GM18858 (cell line): ENCODE data around the gene OR2AE1.
"Not testable (repeated sequence)": the region's sequence is repeated elsewhere in the genome, so short reads cannot be mapped to it uniquely, and the experiment has no call there.

Experiments
- ATAC-seq: cut with Tn5 transposase; IDR thresholded peaks from one replicate; pipeline ENCODE4 v1.9.1; 2021; ENCODE audit not compliant: unreplicated experiment

OR2AE1 gene, protein sequence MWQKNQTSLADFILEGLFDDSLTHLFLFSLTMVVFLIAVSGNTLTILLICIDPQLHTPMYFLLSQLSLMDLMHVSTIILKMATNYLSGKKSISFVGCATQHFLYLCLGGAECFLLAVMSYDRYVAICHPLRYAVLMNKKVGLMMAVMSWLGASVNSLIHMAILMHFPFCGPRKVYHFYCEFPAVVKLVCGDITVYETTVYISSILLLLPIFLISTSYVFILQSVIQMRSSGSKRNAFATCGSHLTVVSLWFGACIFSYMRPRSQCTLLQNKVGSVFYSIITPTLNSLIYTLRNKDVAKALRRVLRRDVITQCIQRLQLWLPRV

DNA sequence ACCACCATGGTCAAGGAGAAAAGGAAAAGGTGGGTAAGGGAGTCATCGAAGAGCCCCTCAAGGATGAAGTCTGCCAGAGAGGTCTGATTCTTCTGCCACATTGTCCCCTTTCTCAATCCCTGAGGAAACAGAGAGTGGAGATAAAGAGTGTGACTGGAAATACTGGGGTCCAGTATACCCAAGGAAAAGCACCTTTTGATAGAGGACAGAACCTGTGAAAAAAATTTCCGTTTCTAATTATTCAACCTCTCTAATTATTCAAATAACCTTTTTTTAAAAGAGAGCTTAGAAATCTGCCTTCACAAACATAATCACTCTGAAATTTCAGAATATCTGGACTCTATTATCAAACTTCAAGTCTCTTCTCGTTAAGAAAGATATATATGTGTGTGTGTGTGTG, at the start of gene OR2AE1:
OR2AE1 (minus strand) TSS at position 101 of the 400 bp plus-strand sequence; CDS start at position 101, 0 bp downstream.
- no peak for ATAC-seq

DNA sequence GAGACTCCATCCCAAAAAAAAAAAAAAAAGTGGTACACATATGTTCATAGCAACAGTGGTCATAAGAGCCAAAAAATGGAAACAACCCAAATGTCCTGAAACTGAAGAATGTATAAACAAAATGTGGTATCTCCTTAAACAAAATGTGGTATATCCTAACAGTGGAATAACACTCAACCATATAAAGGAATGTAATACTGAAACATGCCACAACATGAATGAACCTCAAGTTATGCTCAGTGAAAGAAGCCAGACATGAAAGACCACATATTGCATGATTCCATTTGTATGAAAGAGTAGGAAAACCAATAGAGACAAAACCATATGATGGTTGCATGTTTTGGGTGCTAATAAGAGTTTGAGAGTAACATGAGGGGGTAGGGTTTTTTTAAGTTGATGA, 49.5 kb upstream of the OR2AE1 start:
- ATAC-seq = no peak

DNA sequence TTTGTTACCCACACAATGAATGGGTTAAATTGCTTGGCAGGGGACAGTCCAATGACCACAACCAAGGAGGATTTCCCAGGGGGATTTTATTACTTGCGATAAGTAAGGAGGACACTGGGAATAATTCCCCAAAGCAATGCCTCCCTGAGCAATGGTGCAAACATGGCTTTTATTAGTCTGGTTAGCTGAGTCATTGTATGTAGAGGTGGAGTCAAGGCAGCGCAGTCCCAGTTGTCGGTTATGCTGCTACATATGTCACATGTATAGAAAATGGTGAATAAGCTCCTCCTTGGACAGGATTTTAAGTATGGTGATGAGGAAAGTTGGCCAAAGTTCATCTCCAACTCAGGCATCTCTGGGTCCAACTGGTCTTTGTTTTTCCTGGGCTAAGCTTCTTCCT, 46.4 kb upstream of the OR2AE1 start:
- no peak for ATAC-seq

DNA sequence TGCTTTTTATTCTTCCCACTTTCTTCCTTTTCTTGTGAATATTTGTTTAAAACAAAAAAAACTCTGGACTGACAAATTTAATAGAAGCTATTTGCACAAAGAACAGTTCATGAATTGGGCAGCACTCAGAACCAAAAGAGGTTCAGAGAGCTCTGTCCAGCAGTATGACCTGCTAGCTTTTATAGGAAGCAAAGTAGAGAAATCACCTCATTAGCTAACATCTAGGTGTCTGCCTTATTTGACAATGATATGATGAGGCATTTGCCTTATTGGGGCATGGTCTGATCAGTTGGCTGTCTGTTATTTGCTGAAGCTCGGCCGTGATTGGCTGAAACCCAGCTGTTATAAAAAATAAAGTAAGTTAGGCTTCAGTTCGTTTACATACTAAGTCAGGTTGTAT, 43.3 kb upstream of the OR2AE1 start:
- no peak for ATAC-seq

DNA sequence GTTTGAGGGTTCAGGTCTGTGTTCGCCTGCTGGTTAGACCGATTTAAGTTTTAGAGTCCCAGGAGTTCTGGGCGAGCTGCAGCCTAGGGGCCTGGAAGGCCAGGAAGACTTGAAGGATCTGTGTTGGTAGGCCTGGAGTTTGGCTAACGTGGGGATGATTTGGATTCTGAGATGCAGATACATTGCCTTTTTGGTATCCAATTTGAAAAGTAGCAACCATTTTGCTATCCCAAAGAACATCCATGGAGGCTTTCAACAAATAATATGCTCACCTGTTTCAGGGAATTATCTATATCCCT, 42.9 kb upstream of the OR2AE1 start:
- ATAC-seq = no peak

DNA sequence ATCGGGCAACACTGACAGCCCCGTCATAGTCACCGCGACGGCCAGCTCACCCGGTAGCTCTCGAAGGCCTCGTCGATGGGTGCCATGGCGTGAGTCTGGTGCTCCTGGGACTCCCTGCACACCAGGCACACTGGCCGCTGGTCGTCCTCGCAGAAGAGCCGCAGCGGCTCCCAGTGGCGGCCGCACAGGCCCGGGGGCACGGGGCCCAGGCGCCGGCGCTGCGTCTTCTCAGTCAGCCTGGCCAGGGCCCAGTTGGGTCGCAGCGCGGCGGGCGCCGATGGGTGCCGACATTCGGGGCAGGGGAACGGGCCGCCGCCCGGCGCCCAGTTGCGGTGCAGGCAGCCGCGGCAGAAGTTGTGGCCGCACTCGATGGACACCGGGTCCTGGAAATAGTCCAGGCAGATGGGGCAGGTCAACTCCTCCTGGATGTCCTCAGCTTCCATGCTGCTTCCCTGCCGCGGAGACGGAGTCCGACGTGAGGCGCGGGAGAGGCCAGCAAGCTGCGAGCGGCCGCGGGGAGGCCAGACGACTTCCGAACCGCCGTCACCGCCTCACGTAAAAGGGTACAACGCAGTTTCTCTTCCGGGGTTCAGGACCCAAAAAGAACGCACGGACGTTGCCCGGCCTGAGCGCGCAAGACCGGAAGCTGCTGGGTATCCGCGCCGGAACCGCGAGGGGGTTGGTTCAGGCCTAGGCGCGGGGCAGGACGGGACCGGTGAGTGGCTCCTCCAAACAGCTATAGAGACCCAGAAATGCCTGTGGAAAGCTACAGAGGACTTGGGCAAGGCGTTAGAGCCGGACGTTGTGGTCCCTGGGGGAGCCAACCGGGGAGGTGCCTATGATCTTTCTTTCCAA, 42.4 kb upstream of the OR2AE1 start, which contains the start of gene TRIM4:
TRIM4 (minus strand) TSS at position 572 of the 855 bp plus-strand sequence; CDS start at position 443, 129 bp downstream.
- ATAC-seq = peak; percentile 84

DNA sequence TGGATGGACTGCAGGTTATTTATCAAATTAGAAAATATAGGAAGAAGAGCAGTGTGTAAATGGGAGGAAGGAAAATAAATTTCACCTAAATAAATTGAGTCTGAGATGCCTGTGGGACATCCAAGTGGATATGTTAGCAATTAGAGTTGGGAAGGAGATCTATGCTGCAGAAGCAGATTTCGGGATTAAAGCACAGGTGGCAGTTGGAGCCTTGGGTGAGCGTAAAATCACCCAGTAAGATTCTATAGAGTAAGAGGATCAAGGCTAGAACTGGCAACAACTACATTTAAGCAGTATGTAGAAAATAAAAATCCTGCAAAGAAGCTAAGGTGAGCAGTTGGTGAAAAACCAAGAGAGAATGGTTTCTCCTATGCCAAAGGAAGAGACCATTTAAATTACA, 34.1 kb upstream of the OR2AE1 start:
- no peak for ATAC-seq

DNA sequence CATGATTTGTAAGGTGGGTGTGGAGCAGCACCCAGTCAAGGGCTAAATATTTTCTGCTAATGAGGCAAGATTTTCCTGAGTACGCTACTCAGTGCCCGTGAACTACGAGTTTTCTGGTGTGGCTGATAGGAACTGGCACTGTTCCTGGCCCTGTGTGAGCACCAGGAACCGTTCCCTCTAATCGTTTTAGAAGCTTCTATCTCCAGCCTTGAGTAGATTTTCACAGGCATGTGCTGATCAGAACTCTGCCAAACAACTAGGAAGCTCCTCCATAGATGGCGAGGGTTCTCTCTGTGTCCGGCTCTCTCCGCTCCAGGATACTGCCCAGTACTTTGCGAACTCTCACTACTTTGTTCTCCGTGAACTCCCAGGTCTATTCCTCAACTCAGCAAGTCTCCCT, 24.7 kb upstream of the OR2AE1 start:
- ATAC-seq = no peak

DNA sequence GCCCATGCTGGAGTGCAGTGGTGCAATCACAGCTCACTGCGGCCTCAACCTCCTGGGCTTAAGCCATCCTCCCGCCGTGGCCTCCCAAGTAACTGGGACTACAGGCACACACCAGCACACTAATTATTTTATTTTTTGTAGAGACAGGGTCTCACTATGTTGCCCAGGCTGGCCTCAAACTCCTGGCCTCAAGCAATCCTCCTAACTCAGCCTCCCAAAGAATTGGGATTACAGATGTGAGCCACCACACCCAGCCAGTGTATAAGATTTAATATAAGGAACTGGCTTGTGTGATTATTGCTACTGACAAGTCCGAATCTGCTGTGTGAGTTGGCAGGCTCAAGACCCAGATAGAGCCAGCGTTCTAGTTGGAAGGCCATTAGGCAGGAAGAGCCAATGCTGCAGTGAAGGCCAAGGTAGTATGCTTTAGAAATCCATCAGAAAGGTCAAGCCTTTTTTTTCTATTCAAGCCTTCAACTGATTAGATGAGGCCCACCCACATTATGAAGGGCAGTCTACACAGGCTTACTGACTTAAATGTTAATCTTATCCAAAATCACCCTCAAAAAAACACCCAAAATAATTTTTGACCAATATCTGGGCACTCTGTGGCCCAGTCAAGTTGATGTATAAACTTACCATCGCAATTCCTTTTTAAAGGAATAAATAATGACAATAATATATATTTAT, 23.1 kb upstream of the OR2AE1 start:
- no peak for ATAC-seq

DNA sequence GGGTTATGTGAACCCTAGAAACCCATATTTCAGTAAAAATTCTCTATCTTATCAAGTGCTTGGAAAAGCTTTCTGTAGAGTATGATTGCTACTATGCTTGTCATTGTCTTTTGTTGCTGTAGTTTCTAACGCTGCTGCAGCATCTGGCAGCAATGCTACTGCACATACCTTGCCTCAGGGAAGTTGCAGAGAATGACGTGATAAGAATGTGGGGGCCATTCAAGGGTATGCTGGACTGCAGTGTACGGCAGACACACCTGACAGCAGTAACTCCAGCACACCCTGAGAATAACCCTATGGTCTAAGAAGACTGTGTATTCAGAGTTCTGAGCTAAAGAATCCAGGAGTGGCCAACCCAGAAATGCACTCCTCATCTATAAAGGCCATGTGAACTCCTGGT, 22.0 kb upstream of the OR2AE1 start:
- ATAC-seq = no peak

DNA sequence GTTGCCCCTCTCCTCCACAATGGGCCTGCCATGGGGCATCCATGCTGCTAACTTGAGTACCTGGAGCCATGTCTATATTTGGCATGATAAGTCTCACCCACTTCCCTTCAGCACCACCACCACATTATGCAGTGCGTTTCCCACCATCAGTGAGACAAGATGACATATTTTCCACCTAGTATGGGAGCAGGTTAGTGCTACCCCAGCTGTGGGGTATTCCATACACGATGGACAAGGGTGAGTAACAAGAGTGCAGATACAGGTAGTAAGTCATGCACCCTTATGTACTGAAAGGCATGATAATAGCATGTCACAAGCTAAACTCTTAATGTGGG, 21.2 kb upstream of the OR2AE1 start:
- ATAC-seq = no peak

DNA sequence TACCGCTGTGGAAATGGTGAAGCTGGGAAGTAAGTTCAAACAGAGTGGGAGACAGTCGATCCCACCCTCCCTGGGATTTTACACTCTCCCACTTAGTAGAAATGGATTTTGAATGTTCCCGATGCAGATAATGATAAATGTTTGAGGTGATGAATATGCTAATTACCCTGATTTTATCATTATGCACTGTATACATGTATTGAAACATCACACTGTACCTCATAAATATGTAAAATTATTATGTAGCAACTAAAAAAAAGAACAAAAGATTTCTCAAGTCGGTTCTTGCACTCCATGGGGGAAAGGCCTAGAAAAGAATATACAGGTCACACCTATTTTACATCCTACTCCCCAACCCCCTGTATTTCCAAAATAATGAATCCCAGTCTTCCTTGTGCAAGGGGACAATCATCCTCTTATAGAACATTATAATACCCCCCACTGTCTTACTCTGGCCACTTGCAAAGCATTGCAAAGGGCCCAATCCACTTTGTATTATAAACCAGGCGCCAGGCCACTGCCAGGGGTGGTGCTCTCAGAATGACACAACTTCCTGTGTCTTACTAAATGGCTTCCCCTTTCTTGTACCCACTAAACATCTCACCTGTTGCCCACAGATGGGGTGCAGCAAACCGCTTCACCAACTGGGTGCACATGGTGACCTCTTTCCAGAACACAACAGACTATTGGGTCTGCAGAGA, 20.6 kb upstream of the OR2AE1 start:
- ATAC-seq = no peak

DNA sequence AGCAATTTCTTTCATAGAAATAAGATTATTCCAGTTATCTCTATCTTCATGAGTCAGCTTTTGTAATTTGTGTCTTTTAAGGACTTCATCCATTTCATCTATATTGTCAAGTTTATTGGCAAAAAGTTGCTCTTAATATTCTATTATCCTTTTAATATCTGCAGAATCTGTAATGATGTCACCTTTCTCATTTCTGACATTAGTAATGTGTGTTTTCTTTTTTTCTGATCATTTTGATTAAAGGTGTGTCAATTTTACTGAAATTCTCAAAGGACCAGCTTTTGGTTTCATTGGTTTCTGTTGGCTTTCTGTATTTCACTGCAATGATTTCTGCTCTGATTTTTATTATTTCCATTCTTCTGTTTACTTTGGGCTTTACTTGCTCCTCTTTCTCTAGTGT, 17.9 kb upstream of the OR2AE1 start:
- no peak for ATAC-seq

DNA sequence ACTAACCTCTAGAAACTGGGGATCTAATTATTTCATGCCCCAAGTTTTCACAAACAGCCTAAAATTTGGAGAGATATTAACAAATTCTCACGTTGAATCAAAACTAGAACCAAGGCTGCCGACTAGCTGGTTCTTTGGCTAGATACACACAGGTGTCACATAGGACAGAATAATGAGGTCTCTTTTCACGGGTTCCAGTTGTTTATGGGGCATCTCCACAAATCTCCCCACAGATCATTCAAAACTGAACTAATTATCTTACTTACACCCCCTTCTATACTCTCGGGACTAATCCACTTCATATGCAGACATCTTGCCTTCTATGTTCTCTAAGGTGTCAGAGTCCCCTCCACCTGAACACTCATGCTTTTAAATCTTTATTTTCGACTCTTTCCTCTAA, 16.4 kb upstream of the OR2AE1 start:
- ATAC-seq = no peak

DNA sequence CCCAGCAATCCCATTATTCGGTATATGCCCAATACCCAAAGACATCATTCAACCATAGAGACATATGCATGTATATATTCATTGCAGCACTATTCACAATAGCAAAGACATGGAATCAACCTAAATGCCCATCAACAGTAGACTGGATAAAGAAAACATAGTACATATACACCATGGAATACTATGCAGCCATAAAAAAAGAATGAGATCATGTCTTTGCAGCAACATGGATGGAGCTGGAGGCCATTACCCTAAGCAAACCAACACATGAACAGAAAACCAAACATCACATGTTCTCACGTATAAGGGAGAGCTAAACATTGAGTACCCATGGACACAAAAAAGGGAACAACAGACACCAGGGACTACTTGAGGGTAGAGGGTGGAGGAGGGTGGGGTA, 13.5 kb upstream of the OR2AE1 start:
- not testable (repeated sequence) for ATAC-seq

DNA sequence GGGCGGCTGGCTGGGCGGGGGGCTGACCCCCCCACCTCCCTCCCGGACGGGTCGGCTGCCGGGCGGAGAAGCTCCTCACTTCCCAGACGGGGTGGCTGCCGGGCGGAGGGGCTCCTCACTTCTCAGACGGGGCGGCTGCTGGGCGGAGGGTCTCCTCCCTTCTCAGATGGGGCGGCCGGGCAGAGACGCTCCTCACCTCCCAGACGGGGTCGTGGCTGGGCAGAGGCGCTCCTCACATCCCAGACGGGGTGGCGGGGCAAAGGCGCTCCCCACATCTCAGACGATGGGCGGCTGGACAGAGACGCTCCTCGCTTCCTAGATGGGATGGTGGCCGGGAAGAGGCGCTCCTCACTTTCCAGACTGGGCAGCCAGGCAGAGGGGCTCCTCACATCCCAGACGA, 11.5 kb upstream of the OR2AE1 start:
- not testable (repeated sequence) for ATAC-seq

DNA sequence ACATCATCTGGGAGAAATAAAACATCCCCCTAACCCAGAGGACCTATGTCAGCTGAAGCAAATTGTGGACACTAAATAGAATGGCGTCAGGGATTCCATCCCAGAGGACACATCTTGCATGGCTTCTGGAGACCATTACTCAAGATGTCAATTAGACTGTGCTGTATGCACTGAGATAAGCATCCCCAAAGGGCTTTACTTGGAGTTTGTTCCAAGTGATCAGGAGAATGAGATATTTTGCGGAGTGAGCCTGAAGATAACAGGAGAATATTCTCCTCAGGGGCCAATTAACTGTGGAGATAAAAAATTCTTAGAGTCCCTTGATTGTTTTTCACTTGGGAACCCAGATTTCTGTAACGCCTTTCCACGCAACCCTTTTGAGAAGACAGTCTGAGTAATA, 4.5 kb upstream of the OR2AE1 start:
- no peak for ATAC-seq

DNA sequence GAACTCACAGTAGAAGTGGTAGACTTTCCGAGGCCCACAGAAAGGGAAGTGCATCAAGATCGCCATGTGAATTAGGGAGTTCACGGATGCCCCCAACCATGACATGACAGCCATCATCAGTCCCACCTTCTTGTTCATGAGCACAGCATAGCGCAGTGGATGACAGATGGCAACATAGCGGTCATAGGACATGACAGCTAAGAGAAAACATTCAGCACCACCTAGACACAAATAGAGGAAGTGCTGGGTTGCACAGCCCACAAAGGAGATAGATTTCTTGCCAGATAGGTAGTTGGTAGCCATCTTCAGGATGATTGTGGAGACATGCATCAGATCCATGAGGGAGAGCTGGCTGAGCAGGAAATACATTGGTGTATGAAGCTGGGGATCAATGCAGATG, 342 bp downstream of the OR2AE1 start:
- ATAC-seq = no peak

DNA sequence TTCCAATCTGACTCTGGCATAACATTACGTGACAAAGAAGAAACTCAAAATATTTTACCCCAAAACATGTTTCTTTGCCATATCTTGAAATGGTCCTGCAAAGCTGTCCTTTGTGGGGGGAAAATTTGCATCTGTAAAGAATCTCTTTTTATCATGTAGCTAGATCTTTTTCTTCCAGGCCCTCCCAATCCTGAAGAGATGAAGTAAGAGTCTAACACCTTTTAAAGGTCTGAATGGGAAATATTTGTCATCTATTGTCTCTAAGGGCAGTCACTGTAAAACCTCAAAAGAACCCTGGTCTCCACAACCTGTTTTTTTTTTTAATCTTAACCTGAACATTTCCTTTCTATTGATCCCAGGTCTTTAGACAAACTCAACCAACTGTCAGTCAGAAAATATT, 8.6 kb downstream of the OR2AE1 start:
- ATAC-seq = no peak

DNA sequence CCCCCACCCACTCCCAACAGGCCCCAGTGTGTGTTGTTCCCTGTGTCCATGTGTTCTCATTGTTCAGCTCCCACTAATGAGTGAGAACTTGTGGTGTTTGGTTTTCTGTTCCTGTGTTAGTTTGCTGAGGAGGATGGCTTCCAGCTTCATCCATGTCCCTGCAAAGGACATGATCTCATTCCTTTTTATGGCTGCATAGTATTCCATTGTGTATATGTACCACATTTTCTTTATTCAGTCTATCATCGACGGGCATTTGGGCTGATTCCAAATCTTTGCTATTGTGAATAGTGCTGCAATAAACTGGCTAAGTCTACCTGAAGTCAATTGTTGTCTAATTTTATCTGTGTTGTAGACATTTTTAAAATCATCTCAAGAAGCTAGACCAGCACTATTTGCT, 9.4 kb downstream of the OR2AE1 start:
- not testable (repeated sequence) for ATAC-seq

DNA sequence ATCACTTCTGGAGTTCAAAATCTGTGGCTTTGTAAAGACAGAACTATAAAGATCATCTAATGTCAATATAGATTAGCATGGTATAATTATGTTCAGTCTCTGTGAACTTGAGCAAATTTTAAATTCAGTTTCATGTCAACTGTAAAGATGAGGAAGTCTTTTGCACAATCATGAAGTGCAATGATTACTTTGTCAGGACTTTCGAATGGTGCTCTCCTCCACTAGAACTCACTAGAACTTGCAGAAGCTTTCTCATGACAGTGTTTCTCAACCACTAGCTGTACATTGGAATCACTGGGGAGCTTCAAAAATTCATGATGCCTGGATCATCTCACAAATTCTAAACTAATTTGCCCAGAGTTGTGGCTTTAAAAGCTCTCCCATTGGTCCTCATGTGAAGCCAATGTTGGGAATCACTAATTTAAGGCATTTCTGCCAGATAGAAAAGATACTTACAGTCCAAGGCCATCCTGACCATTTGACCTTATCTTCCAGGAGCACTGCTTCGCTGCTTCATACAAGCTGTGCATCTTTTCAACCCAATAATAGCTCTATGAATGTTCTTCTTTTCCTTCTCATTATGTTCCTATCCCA, 12.9 kb downstream of the OR2AE1 start:
- no peak for ATAC-seq
